Stimulated activated CD8-positive, alpha-beta memory T cell treated with anti-CD3 and anti-CD28 coated beads, Interleukin-12 subunit alpha, Interleukin-12 subunit beta, amount 100 ng/mL, for 1 hour (primary cell): ENCODE measurements around the gene NR6A1.

ENCODE experiments used
- DNase-seq: peaks from one replicate; pipeline ENCODE4 v3.0.0-alpha.2; 2020; ENCODE audit warnings: low read depth

The NR6A1 gene

DNA sequence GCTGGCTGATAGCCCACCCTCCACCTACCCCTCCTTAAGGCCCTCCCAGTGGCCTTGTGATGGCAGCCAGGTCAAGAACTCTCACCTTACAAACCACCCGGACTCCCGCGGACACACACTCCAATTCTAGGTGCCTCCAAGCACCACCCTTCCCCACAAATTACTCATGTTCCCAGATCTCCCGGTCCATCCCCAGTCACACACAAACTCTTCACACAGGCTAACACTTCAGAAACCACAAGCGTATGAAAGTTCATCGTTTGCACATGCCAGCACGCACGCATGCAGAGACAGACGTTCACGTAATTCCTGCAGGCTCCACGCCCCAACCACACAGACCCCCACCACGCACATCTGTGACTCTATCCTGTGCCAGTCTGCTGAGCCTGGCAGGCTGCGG lies 281.9 kb downstream of the NR6A1 start:
- no peak for DNase-seq

DNA sequence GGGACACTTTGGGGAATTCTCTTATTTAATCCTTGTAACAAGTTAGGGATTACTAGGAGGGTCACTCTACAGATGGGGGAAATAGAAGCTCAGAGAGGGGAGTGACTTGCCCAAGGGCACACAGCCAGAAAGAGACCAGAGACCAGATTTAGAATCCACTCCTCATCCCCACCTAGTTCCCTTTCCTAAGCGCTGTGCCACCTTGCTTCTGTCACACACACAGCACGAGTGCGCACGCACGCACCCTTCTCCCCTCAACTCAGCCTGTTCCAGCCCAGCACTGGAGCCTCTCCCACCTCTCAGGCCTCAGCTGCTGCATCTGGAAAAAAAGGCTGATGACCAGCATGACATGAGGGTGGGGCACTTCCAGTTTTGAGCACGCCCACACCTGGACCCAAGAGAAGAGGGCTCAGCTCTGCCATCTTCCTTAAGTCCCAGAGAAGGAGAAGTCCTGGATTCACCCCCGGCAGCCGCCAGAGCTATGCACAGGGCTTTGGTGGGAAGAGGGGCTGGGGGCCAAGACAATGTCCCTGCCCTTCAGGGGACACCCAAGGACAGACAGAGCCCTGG lies 282.4 kb downstream of the NR6A1 start:
- DNase-seq, result no peak

DNA sequence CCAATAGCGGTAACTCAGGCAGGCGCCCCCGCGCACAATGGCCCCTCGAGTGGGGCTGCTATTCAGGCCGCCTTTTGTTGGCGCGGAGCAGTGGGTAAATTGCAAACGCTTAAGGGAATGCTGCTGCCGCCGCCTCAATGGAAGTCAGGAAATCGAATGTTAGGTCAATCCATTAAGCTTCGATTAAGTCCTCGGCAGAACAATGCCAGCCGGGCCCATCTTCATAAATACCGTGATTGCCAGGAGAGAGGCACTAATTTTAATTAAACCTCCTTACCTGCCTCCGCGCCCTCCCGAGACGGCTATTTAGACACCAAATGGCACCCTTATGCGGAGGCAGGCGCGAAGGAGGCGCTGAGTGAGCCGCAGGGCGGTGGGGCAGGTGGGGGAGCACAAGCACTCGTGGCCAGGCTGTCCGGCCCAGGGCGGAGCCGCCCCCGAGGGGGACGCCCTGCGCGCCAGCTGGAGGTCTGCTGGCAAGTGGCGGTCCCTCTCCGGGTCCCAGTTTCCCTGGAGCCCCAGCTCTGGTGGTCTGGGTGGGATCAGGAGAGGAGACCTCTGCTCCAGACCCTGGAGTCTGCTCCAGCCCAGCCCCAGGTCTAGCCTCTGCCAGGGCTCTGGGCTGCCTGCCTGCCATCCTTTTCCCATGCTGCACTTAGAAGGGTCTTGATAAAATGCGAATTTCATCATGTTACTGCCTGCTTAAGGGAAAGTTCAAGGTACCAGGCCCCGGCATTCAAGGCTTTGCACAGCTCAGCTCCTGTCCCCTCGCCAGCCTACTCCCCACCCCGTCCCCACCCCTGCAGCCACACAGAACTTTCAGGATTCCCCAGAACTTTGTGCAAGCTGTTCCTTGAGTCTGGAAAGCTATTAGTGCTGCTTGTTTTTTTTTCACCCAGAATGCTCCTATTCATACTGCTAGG lies 283.6 kb downstream of the NR6A1 start:
- DNase-seq, result no peak

DNA sequence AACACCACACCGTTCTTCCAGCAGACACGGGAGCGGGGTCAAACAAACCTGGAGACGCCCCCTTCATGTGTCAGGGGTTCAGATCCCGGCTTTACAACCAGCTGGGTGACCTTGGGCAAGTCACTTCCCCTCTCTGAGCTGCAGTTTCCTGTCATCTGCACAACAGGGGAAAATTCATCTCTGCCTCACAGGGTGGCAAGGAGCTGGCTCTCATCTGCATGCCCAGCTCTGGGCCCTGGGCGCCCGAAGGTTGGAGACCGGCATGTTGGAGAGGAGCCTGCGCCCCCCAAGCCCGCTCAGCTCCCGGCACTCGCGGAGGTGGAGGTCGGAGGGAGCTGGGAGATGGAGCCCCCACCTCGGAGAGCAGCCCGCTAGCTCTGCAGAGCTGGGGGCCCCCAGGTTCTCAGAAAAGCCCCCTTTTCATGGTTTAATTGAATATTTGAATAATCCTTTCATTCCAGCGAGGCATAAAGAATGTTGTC lies 284.3 kb downstream of the NR6A1 start:
- no peak for DNase-seq

DNA sequence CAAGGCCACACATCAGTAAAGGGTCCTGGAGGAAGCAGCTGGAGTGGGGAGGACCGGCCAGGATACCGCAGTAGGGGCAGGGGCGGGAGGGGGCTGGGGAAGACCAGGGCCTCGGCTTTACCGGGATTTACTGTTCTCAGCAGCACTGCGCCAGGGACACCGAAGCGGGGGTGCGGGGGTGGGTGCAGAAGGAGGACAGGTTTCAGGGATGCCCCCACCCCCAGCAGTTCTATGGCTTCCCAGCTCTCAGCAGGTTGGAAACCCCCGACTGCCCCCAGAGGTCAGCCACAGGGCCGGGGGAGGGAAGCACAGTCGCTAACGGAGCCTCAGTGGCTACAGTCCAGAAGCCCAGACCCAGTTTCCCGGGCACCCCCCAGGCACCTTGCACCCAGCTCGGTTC lies 285.2 kb downstream of the NR6A1 start:
- DNase-seq, result no peak

DNA sequence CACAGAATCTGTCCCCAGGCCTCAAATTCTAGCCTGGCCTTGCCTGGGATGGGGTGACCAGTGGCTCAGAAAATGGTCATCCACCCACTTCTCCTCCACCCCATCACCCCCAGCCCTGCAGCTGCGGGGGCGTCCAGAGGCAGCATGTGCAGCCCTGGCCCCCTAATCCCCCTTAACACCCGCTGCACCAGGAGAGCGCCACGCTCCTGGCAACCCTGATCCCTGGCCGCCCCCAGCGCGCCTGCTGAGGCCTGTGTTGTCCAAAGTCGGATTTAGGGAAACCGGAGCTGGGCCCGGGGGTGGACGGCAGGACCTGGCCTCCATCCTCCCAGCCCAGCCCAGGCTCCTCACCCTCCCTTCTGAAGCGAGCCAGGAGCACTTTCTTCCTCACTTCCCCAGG lies 285.9 kb downstream of the NR6A1 start:
- DNase-seq, result no peak

DNA sequence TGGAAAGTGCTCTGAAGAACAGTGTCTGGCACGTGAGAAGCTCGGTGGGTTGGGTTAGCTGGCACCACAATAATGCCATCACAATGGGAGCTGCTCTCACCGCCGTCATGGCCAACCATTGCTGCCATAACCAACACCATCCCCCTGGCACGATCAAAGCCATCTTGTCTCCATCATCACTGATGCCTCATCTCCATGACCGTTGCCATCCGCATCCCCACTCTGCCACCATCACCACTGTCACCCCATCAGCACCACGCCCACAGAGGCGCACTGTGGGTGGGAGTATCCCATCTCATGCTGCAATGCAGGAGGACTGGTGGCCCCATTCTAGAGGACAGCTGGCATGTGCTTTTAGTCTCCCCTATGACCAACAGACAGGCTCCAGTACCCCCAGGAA lies 287.6 kb downstream of the NR6A1 start:
- DNase-seq, result no peak

DNA sequence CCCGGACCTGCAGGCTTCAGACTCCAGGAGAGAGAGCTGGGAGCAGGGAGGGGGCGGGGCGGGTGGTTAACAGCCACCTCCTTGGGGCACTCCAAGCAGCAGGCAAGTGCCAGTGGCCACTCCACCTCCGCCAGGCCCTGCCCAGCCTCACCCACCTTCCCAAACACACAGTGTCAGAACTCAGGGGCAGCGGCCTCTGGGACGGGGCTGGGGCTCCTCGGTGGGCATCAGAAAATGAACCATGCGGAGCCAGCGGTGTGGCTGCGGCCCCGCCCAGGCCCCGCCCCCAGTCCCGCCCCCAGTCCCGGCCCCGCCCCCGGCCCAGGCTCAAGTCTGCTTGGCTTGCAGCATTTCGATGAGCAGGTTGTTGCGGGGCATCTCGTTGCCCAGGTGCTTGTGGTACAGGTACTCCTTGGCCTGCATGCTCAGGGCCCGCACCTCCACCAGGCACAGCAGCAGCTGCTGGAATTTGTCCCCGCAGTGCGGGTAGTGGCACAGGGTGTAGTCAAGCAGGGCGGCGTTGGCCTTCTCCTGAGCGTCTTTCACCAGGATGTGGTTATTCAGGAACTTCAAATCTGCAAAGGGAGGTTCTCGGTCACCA lies 288.6 kb downstream of the NR6A1 start:
- no peak for DNase-seq

DNA sequence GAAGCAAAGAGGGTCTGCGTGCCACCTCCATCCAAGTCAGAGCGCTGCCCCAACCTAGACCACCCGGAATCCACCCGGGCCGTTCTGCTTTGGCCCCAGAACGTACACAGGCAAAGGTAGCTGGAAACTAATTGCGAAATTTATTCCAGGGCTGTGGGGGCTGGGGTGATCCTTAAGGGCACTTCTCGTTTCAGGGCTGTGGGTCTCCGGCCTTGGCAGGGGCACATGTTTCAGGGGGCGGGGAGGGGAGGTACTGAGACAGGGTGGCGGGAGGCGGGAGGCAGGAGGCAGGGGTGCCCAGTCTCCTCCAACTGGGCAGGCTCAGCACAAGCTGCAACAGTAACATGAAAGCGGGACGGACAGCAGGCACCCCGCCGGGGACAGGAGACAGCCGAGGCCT lies 290.0 kb downstream of the NR6A1 start:
- DNase-seq, result no peak

DNA sequence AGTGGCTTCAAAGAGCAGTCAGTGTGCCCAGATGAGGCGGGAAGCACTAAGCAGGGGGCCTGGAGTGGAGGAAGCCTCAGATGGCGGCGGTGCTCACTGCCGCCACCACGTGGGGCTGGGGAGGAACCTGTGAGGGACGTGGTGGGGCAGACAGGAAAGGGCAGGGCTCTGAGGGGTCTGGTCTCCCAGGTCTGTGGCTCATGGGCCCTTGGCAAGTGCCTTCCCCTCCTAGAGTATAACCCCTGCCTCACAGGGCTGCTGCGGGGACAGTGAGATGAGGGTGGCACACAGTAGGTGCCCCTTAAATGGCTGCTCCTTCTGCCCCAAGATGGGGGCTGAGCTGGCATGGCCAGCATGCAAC lies 290.5 kb downstream of the NR6A1 start:
- DNase-seq, result no peak

DNA sequence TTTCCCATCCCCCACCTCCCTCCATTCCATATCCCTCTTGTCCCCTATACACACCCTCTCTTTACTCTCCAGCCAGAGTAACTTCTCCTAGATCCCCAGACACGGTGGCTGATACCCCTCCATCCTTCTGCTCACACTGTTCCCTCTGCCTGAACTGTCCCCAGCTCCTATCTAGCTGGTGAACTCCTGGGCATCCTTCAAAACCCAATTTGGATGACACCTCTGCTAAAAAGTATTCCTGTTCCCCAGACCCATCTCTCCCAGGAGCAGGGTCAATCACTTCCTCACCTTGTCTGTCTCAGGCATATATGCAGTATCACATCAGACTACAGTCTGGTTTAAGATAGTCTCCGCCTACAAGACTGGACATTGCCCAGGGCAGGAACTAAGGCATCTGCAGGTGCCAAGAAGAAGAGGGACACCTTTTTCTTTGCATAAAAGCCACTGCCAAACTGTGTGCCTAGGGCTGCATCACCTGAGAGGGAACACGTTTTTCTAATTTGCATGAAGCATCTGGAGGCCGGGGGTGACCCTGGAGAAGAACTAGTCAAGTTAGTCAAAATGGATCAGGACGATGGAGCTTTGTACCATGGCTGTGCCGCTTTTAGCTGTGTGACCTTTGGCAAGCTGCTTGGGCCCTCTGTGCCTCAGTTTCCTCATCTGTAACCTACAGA lies 291.0 kb downstream of the NR6A1 start:
- DNase-seq, result no peak

DNA sequence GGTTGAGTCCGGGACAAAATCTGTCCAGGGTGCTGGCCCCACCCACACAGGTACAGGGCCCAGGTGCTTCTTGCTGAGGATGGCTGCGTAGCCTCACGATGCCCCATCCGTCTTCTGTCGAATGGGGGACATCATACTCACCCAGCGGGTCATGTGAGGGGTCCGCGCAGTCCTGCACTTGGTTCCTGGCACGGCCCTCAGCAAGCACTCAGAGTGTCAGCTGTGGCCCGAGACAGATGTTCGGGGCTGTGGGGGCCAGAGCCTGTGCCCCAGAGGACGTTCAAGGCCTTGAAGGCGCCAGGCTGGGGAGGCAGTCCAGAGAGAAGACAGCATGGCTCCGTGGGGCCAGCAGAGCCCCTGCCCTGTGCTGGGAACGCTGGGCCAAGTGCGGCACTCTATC lies 291.7 kb downstream of the NR6A1 start:
- DNase-seq, result no peak

DNA sequence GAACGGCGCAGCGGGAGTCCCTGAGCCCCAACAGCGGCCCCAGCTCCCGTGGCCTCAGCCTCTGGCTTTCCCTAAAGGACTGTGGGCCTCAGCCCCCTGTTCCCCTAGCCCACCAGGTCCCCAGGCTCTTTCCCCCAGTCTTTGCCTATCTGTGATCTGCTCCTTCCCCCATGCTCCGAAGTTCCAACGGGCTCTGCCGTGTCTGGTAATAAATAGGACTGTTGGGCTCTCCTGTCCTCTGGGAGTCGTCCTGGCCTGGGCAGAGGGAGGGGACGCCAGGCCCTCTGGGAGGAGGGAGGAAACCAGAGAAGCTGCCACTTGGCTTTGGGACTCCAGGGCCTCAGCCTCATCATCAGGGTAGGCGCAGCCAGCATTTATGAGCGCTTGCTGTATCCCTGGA lies 292.8 kb downstream of the NR6A1 start:
- DNase-seq, result no peak

DNA sequence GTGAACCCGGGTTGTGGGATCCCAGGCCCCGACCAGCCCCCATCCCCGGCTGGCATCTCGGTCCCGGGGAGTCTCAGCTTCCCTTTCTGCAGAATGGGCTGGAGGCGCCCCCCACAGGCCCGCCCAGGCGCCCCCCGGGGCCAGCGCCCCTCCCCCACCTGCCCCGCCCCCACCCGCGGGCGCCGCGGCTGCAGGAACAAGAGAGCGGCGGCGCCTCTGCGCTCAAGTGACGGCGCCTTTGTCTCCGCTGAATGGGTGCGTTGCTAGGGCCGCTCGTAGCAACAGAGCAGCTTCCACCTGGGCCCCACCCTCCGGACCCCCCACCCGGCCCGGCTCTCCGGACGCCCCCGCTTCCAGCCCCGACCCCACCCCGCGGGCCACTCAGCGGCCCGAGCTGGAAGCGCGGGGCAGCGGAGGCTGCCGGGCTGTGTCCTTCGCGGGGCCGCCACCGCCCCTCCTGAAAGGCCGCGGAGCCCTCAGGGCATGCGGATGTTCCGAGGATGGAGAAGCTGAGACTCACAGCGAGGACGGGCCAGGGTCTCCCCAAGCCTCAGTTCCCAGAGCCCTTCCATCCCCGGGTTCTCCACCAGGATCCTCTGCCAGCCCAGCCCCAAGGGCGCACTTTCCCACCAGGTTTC lies 293.3 kb downstream of the NR6A1 start:
- no peak for DNase-seq

DNA sequence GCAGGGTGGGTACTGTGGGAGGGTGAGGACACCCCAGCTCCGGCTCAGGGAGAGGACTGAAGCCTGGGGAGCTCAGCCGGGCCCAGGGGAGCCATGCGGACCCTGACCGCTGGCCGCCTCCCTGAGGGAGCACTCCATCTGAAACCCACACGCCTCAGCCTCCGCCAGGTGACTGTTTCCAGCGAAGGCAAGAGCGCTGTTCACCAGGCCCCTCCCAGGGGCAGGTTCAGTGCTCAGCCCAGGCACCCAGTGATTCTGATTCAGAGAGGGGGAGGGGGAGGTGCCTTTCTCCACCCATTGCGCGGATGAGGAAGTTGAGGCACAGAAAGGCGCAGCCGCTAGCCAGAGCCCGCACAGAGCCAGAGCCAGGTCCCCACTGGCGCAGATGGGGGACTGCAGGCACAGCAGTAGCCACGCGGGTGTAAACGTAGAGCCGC lies 293.9 kb downstream of the NR6A1 start:
- DNase-seq, result no peak

DNA sequence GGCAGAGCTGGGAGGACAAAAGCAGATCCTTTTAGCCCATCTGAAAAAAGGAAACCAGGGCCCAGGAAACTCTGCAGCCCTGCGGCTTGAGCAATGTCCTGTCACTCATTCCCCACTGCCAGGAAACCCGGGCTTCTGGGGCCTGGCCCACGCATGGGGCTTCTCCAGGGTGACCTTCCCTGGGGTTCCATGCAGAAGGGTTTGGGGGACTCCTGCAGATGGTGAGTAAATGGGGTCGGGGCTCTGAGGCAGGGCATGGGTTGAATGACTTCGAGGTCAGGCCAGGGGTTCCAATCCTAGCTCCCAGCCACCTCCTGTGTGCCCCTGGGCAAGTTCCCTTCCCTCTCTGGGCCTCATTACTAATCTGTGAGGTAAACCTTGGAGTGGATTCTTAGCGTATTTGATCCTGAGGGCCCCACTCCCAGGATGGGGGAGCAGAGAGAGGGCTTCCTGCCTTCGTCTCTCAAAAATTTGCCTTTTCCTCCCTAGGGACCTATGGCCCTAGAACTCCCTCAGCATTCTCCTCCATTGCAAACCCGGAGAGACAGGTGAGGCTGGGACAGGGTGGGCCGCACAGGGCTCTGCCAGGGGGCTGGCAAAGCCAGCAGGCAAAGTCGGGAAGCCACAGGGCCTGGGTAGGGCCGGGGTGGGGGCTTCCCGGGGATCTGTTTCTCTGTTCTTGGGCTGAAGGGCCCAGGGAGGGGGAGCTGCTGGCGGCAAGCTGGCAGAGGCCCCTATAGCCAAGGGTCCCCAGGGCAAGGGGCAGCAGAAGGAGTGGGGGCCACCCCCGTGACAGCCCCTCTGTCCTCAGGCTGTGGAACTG lies 295.0 kb downstream of the NR6A1 start:
- no peak for DNase-seq

DNA sequence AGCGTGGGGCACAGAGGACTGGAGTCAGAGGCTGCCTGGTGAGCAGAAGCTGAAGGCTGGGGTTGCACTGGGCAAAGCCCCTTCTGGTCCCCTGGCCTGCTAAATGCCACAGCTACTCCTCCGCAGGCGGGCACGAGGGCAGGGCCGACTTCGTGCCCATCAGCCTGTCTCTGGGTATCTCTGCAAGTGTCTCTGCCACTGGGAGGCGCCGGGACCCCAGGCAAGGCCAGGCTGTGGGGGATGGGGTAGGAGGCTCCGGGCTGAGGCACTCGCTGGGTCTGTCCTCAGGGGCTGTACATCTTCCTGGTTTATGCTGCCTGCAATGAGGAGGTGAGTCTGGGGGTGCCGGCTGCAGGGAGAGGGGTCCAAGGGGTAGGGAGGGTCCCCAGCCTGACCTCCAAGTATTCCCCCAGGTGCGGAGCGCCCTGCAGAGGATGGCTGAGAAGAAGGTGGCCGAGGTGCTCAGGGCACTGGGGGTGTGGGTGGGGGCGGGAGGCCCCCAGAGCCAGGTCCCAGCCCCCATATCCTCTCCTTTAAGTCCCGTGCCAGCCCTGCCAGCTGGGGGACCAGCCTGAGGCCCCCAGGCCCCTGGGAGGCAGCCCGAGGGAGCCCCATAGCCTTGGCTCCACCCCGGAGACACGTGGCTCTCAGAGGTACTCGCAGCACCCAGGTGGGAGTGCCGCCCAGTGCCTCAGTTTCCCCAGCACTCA lies 295.8 kb downstream of the NR6A1 start:
- DNase-seq, result no peak

DNA sequence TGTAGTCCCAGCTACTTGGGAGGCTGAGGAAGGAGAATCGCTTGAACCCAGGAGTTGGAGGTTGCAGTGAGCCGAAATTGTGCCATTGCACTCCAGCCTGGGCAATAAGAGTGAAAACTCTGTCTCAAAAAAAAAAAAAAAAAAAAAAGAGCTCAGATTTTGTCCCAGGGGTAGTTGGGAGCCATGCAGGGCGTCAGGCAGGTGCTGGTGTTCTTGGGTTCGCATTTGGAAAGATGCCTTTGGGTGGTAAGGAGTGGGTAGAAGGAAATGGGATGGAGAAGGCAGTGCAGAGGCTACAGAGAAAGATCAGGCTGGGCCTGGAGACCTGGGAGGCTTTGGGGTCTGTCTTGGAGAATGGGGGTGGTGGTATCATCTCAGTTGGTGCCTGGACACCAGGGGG lies 297.0 kb downstream of the NR6A1 start:
- no peak for DNase-seq

DNA sequence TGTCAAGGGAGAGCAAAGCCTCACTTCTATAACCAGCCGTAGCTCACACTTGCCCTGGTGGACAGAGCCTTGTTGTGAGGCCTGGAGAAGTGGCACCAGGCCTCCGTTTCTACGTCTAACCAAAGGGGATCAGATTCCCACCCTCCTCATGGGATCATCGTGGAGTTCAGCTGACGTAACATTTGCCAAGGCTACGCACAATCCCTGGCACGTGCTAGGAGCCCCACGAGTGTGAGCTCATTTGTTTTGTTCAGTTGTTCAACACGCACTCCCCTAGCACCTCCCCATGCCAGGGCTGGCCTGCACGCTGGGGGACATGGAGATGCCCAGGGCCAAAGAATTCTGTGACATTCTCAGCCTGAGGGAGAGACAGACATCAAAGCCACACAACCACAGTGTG lies 297.8 kb downstream of the NR6A1 start:
- DNase-seq, result no peak

DNA sequence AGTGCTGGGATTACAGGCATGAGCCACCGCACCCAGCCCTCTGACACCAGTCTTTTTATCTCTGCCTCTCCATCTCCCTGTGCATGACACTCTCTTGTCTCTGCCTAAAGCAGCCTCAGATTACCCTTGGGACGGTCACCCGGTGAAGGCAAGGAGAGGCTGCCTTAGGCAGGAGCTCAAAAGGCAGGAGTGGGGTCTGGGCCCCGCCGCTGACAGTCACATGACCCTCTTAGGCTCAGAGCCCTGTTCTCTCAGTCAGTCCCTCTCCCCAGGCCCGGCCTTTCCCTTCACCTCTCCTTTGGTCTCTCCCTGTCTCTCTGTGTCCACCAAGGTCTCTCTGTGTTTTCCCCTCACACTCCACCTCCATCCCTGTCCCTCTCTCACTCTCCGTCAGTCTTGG lies 298.3 kb downstream of the NR6A1 start:
- DNase-seq, result no peak

DNA sequence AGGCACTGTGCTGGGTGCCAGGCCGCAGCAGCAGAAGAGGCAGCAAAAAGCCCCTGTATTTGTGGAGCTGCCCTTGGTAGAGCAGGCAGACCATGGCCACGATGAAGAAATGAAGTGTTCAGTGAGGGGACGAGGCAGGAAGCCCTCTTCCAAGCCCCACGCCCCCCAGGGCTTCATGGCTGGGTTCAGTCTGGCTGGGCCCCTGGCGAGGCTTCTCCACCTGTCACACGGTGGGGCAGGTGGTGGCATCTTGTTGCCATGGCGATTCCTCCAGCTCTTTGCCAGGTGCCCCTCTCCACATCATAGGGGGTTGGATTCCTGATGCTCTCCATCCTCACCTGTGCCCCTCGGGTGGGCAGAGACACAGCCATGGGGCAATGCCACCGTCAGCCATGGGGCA lies 299.4 kb downstream of the NR6A1 start:
- DNase-seq, result no peak
